ENCODE data around the gene BEGAIN. TPM values are rescaled to one million over a fixed set of nuclear protein-coding genes. Genes with fewer than 3 reads are reported as not detected.

The BEGAIN gene
- total and polyA plus RNA-seq, 9 of the 15 experiments (the other 6 are each of a cell fraction or from before 2014, with no cell fraction given): 0.07 to 0.68 (median 0.55) TPM; not detected in 3

DNA sequence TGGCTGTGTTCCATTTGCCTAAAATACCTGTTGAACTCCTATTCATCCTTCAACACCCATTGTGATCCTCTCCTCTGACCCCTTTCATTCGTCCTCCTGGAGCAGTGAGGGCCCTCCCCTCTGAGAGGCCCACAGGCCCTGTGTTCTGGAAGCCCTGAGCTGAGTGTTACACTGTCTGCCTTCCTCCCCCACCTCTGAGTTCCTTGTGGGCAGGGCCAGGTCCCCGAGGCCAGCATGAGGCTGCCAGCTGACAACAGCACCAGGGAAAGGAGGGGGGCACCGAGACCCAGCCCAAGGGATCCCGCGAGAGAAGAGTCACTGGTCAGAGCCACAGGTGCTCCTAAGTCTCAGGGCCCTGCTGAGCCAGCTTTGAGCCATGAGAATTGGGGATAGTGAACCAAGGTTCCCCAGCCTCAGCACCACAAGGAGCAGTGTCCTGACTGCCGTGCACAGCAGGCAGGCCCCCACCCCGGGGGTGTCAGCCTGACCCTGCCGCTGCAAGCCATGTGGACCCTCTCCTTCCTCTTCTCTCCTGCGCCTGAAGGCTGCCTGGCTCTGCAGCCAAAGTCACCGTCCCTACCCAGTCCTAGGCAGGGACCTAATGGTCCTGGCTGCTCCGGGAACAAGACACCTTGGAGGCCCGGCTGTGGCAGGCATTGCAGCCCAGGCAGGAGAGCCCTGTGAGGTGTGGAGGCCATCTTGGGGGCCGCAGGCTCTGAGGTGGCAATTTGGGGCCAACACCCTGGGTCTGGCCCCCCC is 52.5 kb downstream of the BEGAIN start:
- ATAC-seq: no peak
- peaks cover 0 to 20% of the 10 kb centered on the region in 2 experiments; a peak in 2 of 5 replicates for H3K4me1 ChIP-seq (replicated peaks in 1 of 2; ENCODE audit: control insufficient read depth in 2 of 2, insufficient read depth in 2 of 2, low read length in 2 of 2)
- intact Hi-C loops (cut with micrococcal nuclease): no loop called here
- TF ChIP-seq, protein P1, sequence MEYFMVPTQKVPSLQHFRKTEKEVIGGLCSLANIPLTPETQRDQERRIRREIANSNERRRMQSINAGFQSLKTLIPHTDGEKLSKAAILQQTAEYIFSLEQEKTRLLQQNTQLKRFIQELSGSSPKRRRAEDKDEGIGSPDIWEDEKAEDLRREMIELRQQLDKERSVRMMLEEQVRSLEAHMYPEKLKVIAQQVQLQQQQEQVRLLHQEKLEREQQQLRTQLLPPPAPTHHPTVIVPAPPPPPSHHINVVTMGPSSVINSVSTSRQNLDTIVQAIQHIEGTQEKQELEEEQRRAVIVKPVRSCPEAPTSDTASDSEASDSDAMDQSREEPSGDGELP (CRISPR knock-in tag; IDR thresholded peaks at IDR 0.05; ENCODE audit: borderline replicate concordance): 0 out of 2 replicates have a peak, but pooled peaks have one; percentile 24
- no peak for TF ChIP-seq MECOM (CRISPR knock-in tag; IDR thresholded peaks at IDR 0.05)
- POLR2A ChIA-PET: interaction anchor here (0.6 to 1.0 kb wide), 6 partner anchors 9 to 937 kb away, joined by 3 to 4 read pairs (median 3); no protein-coding TSS in a partner anchor
- H2AFZ ChIP-seq (ENCODE audit: low read depth, low read length): no peak overlapping the region
- DNase-seq (ENCODE audit: extremely low read depth in 1 of 4, low spot score in 3 of 4): no peak
- H4K20me1 ChIP-seq (replicated peaks; ENCODE audit: control insufficient read depth, insufficient read depth, low read length): no peaks in the 10 kb centered on the region
- H3K79me2 ChIP-seq (ENCODE audit: control insufficient read depth, insufficient read depth, low read length): no peaks in the 10 kb centered on the region
- no peaks in the 10 kb centered on the region for H3K9me3 ChIP-seq (replicated peaks; ENCODE audit: control insufficient read depth, insufficient read depth, low read depth, low read length)
- 58% methylated on average over 8 of the region's 13 CpGs for WGBS (ENCODE audit: insufficient coverage, low coverage, missing lambda C conversion rate)
- no peaks in the 10 kb centered on the region for H3K9me1 ChIP-seq (ENCODE audit: control insufficient read depth, insufficient read depth, low read length)
- H3K4me2 ChIP-seq (ENCODE audit: insufficient read depth, low read length): no peak overlapping the region
- no peaks in the 10 kb centered on the region for H3K36me3 ChIP-seq (ENCODE audit: control insufficient read depth, insufficient read depth, low read length)
- H3K27ac ChIP-seq (ENCODE audit: extremely low read depth, low read depth, low read length): no peak overlapping the region
- no peak for FAIRE-seq
- in situ Hi-C loops (cut with MboI): loop anchor here (5.0 kb wide), 1 partner anchor 113 kb away; no protein-coding TSS in a partner anchor
- H3K27me3 ChIP-seq (ENCODE audit: control insufficient read depth in 2 of 2, insufficient read depth in 2 of 2, low read length in 2 of 2): no peaks in the 10 kb centered on the region
- no peak overlapping the region for H3K9ac ChIP-seq (ENCODE audit: insufficient read depth in 1 of 2, low read depth in 2 of 2, low read length in 2 of 2)
- no peak overlapping the region for H3K4me3 ChIP-seq
- CTCF ChIA-PET (ENCODE audit: low intra/inter-chr PET ratio): no interaction called here
- no TSS peak for BruUV-seq (replicated peaks)

All from K562 (cell line).